GM06990 (cell line): ENCODE results near the gene TRAK1.

ENCODE experiments used
- DNase-seq: peaks from one replicate; pipeline ENCODE4 v3.0.0-alpha.2; 2011; ENCODE audit not compliant: insufficient read length; ENCODE audit errors: extremely low read depth
- H3K27me3 ChIP-seq: replicated peaks from 2 replicates; pipeline ENCODE4 v1.6.0; 2011; ENCODE audit warnings: low read length; ENCODE audit not compliant: control insufficient read depth, insufficient read depth
- H3K36me3 ChIP-seq: 2 replicates; pipeline ENCODE4 v1.5.1; 2011; ENCODE audit warnings: low read length; ENCODE audit not compliant: control insufficient read depth, insufficient read depth
- H3K4me3 ChIP-seq: replicated peaks from 2 replicates; pipeline ENCODE4 v1.5.1; 2011; ENCODE audit warnings: low read depth, mild to moderate bottlenecking, control low read depth, low read length
- CTCF ChIP-seq: IDR thresholded peaks from 2 replicates; pipeline ENCODE4 v1.5.1; 2011; ENCODE audit warnings: low read length, control low read depth, mild to moderate bottlenecking, inconsistent platforms; ENCODE audit not compliant: insufficient read depth, poor library complexity, severe bottlenecking

Gene TRAK1

GRCh38 chr3:42118762-42119361, 27.7 kb downstream of the TRAK1 start:
- no peak for DNase-seq
- TF ChIP-seq CTCF = peak; percentile 62
- H3K36me3 ChIP-seq = peaks cover 2% of the 10 kb centered on the region
- H3K4me3 ChIP-seq = no peak overlapping the region
- H3K27me3 ChIP-seq = no peaks in the 10 kb centered on the region

GRCh38 chr3:42119561-42120355, 28.6 kb downstream of the TRAK1 start:
- H3K27me3 ChIP-seq = no peaks in the 10 kb centered on the region
- peaks cover 2% of the 10 kb centered on the region for H3K36me3 ChIP-seq
- no peak for TF ChIP-seq CTCF
- DNase-seq = no peak
- no peak overlapping the region for H3K4me3 ChIP-seq

GRCh38 chr3:42120866-42121265, 29.7 kb downstream of the TRAK1 start:
- H3K4me3 ChIP-seq = no peak overlapping the region
- H3K36me3 ChIP-seq = peaks cover 5% of the 10 kb centered on the region
- no peak for DNase-seq
- no peaks in the 10 kb centered on the region for H3K27me3 ChIP-seq
- TF ChIP-seq CTCF = no peak

- H3K36me3 ChIP-seq = peaks cover 3% of the 10 kb centered on the region
- no peaks in the 10 kb centered on the region for H3K27me3 ChIP-seq
- no peak overlapping the region for H3K4me3 ChIP-seq
- no peak for DNase-seq
- TF ChIP-seq CTCF = no peak
These were observed 31.3 kb downstream of the TRAK1 start for GRCh38 chr3:42122261-42123011.

- DNase-seq = peak; percentile 64
- TF ChIP-seq CTCF = no peak
- H3K4me3 ChIP-seq = peak overlapping the region; percentile 13; the same call in 1 of the 2 replicates
These were observed 31.9 kb downstream of the TRAK1 start for GRCh38 chr3:42123012-42123581.

More at GRCh38 chr3:42123012-42123581, 31.9 kb downstream of the TRAK1 start:
- Histone ChIP-seq H3K27me3 (no peaks in the 10 kb centered on the region), H3K36me3 (peaks cover 3% of the 10 kb centered on the region)
